Measurements from ENCODE around the gene MFAP3L.
"Not testable (repeated sequence)": the region's sequence is repeated elsewhere in the genome, so short reads cannot be mapped to it uniquely, and the experiment has no call there.

The MFAP3L gene

DNA sequence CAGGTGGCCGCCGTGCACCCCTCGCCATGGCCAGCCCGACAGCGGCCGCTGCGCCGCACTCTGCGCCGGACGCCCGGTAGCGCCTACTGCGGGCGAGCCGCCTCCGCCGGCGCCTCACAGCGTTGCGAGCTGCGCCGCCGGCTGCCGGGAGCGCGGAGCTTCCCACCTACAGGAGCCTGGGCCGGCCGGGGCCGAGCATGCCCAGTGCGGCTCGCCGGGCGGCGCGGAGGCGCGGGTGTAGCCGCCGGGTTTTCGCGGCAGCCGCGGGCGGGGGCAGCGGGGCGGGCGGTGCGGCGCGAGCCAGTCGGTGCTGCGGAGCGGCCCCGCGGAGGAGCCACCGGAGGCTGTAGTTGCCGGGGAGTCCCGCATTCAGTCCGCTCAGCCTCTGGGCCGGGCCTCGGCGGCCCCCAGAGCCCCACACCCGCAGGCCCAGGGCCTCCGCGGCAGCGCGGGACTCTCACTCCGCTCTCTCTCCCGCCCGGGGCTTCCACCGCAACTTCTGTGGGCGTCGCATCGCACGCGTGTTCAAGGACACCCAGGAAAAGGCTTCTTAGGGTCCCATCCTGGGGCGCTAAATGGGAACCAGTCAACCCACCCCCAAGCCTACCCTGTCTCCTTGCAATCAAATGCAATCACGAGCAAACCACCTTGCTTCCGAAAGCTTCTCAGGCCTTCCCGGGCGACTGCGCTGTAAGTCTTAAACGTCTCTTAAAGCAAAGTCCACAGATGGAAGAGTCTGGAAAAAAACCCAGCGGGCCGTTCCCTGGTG lies at the start of gene MFAP3L:
Gene MFAP3L (minus strand): TSS at position 143 of the 769 bp plus-strand sequence. CDS start 20,518 bp downstream, outside the sequence.
- peak; percentile 92 for DNase-seq

DNA sequence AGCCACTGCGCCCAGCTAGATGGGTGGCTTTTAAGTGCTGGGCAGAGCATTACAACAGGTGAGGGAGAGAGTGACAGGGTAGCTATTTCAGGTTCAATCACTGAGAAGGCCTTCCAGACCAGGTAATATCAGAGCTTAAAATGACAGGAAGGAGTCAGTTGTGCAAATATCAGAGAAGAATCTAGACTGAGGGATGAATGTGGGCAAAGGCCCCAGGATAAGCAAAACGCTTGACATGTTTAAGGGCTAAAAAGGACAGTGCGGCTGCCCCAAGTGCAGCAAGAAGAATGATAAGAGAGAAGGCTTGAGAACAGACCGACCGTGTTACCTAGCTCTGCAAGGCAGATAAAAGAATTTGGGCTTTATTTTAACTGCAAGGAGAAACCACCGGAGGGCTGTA lies 45.0 kb upstream of the MFAP3L start:
- no peak for DNase-seq

DNA sequence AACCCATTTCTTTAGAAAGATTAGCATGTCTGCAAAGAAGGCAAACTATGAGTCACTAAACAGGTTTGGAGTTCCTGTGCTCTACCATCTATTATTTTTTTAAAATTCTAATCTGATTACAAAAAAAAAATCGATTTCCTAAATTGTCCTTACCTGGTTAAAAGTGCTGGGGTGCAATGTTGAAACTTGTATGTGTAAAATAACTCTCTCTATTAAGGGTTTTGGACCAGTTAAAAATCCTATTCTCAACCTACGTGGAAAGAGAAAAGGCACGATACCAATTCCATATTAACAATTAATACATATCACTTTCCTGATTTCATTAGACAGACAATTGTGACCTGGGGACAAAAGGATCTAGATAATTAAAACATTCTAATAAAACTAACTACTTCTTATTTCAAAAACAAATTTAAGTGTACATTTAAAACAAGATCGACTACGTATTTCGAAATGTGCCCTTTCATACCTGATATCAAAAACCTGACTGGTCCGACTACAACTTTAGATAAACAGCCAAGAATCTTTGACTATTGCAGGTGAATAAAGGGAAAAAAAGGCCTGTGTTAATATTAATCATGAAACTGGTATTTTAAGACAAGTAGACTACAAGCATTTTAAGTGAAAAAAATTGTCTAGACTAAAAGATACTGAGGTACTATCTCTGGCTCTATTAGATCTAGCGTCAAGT lies 42.4 kb upstream of the MFAP3L start:
- DNase-seq, result no peak

DNA sequence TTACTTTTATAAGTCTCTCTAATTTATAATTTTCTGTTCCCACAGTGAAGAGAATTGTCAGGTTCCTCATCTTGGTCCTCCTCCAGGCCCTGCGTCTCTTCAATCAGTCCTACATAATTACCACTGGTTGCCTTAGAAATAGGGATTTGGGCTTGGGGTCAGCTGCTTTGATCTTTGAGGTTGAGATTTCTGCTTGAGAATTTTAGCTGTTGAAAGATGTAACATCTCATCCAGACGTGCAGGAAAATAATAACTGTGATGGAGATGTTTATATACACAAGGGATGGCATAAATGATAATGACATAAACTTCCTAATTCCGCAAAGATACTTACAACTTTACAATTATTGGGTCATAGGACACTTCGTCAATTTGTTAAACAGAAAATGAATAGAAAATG lies 33.2 kb upstream of the MFAP3L start:
- DNase-seq, result no peak

DNA sequence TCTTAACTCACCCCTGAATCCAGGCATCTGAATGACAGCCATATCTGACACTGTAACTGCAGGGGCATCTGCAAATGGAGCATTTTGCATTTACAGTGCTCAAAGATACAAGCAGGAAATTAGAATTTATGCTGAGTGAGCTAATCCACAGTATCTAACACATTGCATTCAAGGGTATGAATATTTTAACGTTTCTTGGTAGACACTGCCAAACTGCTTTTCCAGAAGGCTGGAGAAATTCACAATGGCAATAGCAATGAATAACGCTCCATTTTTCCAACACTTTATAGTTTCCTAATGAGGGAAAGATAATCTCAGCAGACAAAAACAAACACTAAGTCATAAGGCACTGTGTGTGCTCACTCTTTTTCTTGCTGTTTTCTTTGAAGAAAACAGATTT lies 32.6 kb upstream of the MFAP3L start:
- no peak for DNase-seq

DNA sequence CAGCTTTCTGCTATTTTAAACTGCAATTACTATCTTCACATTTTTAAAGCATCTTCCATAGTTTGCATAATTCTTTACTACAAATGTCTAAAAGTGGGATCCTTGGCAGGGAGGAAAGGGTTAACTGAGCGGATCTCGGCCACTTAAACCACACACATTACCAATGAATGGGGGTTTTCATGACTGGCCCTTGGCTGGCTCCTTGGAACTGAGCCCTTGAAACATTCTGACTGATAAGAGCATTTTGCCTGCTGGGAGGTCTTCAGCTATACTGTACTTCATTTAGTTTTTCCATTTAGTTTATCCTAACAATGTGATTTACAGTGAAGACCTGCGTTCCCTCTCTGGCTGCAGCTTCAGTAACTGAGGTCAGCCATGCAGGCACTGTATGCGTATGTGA lies 31.7 kb upstream of the MFAP3L start:
- DNase-seq, result no peak

DNA sequence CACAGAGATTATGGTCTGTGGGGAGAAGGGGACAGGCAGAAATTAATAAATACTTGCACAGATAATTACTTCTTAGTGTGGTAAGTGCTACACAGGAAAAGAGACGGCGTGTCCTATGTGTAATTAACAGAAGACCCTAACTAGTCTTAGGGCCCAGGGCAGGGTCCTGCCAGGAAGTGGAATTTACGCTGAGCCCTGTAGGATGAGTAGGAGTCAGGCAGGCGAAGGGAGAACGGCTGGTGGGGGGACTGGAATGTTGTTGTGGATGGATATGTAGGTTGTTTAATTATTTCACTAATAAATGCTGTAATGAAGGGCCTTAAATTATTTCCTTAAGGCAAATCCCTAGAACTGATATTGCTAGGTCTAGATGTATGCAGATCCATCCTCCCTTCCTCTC lies 26.7 kb upstream of the MFAP3L start:
- DNase-seq, result no peak

DNA sequence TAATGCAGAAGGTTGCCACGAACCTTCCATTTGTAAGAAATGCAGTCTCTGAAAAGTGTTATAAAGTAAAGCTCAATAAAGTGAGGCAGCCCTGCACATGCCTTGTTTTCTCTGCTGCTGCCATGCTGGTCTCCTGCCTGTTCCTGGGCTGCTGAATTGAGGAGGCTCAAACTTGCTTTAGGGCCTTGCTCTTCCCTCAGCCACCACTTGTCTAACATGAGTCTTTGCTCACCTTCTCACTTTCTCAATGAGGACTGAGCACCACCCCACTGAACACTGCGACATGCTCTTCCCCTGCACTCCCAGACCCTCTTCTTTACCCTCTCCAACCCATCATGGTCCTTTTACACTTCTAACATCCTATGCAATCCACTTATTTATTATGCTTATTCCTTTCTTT lies 25.2 kb upstream of the MFAP3L start:
- no peak for DNase-seq

DNA sequence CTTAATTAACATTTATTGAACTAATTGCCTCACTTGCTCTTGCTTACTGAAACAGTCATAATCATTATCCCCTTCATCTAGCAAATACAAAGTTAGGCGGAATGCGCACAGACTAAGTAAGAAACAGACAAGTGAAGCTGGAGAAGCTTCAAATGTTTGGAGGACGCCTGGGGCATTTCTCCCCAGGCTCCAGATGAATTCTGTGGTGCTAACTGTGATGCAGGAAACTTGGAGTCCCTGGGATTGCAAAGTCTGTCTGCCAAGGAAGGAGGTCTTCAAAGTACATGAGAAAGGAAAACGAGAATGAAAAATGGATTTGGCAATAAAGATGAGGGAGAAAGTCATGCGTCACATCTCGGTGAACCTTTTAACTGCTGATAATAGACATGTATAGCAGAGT lies 23.6 kb upstream of the MFAP3L start:
- no peak for DNase-seq

DNA sequence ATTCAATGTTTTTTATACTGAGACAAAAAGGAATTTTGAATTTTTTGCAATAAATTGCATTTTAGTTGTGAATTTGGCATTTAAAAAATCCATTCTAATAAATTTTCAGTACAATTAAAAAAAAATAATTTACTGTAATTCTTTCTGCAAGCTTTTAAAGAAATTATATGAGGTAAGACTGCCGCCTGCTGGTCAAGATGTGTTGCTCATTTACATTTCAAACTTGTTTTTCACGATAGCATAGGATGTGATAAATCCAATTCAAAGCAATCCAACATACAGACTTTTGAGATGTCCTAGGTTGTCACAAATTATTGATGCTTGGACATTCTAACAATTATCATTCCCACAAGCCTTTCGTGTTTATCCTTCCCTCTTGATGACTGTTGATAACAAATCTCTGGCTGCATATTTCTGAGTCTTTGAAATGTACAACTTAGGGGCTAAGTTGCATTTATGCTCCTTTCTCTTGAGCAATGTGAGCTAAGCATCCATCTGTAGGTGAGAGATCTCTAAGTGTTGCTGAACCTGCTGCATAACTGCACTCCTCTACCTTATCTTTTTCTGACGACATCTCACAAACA lies 21.7 kb upstream of the MFAP3L start:
- peak; percentile 50 for DNase-seq

DNA sequence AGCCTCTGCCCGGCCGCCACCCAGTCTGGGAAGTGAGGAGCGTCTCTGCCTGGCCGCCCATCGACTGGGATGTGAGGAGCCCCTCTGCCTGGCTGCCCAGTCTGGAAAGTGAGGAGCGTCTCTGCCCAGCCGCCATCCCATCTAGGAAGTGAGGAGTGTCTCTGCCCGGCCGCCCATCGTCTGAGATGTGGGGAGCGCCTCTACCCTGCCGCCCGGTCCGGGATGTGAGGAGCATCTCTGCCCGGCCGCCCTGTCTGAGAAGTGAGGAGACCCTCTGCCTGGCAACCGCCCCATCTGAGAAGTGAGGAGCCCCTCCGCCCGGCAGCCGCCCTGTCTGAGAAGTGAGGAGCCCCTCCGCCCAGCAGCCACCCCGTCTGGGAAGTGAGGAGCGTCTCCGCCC lies 20.0 kb upstream of the MFAP3L start:
- not testable (repeated sequence) for DNase-seq

DNA sequence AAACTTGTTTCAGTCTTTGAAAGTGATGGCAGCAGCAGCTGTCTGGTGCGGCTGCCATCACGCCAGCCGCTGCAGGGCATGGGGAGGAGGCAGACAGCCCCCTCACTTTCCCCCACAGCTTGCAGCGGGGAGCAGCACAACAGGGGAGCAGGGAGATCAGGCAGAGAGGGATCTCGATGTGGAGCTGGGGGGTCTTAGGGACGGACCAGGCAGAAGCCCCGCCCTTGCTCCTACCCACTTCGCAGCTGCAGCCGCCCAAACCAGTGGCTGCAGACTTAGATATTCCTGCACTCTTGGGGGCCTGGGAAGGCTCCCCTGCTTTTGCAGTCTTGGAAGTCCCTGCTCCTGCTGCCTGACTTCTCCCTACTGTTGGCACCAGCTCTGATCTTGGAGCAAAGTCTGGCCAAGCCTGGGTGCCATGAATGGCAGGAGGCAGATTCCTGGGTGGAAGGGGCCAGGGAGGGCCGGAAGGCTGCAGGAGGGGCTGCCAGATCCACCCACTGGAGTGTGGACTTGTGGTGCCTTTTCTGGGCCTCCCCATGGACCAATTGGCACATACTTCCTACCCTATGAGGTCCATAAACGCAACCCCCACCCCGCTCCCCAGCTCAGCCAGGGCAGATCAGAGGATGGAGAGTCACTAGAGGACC lies 14.0 kb upstream of the MFAP3L start:
- no peak for DNase-seq

DNA sequence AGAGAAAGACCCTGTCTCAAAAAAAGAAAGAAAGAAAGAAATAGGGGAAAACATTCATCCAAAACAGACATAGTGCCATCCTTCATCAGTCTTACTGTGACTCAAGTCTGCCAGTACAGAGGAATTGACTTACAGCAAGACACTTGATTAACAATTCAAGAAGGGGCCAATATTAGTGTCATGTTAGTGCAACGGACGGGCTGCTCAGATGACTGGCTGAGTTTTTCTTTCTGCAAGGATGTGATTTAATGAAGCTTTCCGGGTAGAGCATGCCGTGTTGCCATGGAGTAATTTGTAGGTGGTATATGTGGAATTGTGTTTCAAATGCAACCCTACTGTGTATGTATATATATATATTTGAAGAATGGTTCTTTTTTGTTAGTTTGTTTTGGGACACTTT lies 12.6 kb upstream of the MFAP3L start:
- no peak for DNase-seq

DNA sequence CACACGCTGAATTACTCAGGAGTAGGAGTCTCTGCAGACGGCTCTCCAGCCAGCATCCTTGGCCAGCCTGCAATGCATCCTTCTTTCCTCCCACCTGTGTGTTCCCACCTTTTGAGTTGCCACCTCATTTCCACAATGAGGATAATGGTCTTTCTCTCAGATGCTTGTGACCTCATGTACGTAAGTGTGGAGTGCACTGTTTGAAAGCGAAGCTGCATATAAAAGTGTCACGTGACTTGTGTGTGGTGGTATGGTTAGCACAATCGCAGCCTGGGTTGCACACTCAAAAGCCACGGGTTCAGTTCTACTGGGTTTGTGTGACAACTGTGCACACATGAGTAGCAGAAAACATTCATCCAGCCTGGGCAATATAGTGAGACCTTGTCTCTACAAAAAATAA lies 12.0 kb upstream of the MFAP3L start:
- no peak for DNase-seq

DNA sequence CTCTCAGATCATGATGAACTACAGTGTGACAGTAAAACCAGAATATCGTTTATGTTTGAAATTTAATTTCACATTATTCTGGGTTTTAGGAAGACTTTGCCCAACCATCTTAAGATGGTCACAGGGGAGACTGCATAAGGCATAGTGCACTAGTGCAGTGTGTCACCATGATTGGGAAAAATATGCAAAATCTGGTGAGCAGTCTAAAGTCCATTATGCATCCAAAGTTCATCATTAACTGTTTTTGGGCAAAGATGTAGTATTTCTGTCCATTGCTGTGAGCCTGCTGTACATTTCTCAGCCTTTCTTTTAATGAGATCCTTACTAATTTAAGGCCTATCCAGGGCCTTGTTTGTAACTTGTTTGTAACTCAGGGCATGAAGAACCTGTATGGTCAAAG lies 11.3 kb upstream of the MFAP3L start:
- DNase-seq, result no peak

DNA sequence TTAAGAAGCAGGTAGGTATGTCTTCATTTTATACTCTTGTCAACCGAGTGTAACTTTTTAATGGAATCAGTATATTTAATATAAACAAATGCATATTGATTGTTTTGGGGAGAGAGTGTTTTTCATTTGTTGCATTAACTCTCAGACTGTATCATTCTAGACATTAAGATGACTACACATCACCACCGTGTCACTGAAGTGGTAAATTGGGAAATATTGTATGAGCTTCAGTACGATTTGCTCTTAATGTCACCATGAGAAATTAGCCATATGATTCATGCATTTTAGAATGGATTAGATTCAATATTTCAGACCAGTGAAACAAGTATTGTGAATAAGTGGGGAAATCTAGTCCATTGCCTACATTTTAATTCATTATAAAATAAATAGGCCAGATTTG lies 9.7 kb upstream of the MFAP3L start:
- no peak for DNase-seq

DNA sequence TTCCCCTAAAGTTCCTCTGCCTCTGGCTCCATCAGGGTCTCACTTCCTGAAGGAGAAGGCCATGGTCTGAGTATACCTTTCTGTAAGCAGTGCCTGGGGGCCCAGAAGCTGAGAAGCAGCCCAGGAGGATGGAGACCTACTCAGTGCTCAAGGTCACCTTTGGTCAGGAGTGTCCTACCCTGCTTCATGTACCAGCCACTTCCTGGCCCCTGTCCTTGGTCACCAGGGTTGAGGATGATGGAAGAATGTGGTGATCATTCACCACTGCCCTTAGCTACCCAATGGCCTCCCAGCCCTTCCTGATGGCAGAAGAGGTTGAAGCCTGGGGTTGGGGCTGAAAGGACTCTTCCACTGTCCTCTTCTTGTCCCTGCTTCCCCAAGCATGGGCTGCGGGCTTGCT lies 9.0 kb upstream of the MFAP3L start:
- DNase-seq, result no peak

DNA sequence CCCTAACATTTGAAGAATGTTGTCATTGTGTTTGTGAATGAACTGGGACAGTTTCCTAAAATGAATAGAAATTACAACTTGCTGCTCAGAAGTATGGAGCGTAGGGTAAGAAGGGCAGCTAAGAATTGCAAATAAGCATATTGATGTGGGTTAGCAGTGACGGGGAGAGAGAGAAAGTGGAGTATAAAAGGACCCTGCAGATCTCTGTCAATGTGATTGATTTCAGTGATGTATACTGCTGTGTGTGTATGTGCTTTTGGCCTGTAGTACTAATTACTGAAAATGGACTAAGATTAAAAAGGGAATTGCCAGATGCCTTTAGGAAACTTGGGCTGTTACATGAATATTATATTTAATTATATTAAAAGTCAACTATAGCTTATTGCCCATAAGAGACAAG lies 7.8 kb upstream of the MFAP3L start:
- no peak for DNase-seq

DNA sequence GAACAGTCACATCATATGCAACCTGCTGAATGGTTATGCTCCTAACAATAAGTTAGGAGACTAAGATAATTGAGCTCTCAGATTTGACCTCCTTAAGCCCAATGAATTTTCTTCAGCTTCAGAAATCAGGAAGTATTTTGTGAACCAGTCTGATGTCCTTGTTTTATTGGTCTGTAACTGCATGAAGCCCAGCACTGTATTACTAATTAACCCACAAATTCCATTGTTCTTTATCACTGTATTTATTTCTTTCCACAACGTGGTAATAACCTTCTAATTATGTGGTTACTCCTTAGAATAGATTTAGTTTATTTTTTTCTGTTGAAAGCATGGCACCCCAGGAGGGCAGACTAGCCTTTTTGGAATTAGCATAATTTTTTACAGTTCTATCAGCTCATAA lies 3.9 kb upstream of the MFAP3L start:
- DNase-seq, result no peak

DNA sequence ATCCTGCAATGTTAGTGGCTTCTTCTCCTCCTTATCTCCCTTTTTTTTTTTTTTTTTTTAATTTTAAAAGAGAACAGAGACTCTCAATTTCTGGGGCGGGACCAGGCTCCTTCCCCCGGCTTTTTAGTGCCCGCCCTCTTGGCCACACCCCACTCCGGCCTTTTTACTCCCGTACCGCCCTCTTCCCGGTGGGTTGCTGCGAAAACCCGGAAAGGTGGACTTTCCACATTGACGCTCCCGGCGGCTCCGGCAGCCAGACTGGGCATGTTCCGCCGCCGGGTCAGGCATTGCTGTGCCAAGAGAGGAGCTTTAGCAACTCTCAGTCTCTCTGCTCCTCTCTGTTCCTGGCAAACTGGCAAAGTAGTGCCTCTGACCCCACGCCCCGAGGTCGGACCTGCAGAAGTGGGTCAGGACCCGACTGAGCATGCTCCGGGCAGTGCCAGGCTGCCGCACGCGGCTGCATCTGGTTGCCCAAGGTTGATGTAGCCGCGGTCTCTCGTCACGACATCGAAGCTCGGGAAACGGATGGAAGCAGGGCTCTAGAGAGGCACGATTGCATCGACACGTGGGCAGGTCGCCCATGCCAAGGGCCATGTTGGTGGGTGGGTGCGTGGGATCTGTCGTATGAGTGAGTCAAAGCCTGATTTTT lies 1.1 kb upstream of the MFAP3L start:
- DNase-seq, result peak; percentile 95

DNA sequence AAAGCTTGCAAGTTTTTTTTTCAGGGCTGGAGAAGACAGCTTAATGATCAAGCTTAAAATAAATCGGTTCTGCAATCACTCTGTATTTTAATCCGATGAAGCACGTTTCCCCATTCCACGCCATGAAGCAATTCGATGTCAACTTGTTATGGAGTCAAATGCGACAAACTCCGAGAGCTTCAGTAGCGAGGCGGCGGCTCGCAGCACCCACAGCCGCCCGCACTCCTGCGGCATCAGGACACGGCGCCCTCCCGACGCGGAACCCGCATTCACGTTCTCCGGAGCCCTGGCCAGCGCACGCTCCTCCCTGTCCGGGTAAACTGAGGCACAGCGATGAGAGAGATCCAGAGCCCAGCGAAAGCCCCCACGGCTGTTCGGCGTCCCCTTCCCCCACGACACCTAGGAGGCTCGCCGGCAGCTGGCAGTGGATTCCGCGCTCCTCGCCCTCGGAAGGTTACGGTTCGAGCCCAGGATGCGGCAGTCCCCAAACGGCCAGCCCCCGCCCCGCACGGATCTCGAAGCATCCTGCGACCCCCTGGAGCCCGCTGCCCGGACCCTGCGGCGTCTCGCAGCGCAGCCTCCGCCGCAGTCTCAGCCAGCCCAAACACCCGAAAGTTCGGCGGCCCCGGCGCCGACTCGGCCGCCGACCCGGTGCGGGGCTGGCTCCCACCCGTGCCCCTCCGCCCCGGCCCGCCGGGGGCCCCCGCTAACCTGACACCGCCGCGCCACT lies 507 bp downstream of the MFAP3L start:
- no peak for DNase-seq

DNA sequence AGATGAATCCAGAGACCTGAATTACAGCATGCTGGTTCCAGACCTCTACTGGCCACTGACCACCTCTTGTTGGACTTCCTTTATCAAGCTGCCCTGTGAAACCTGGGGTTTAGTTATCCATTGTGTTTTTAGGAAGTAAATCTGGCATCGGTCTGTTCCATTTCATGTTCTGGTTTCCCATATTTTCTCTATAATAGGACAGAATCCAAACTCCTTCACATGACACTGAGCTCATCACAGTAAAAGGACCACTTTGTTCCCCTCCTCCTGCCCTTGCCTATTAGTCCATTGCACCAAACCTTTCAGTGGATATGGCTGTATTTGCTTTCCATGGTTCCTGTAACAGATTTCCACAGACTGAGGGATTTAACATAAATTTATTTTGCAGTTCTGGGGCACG lies 4.0 kb downstream of the MFAP3L start:
- DNase-seq, result no peak

DNA sequence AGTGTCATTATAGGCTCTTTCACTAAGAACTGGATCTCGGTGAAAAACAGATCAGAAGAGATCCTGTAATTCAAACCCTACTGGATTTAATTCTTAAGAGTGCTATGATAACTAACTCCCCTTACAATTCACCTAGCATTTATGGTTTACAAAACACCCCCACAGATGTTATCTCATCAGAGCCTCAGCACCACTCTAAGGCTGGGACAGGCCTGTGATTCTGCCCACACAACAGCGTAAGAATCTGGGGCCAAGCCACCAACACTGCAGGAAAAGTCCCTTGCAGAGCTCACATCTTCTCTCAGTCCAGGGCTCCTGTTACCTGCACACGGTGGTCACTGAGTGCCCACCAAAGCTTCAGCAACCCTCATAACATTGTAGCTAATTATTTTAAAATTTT lies 8.9 kb downstream of the MFAP3L start:
- no peak for DNase-seq
